ENCODE measurements around the gene NSRP1. TPM values are rescaled to one million over a fixed set of nuclear protein-coding genes. Genes with fewer than 3 reads are reported as not detected.

NSRP1 gene
- total and polyA plus RNA-seq, 7 donors, result 18.0 to 47.6 (median 30.4) TPM

GRCh38 chr17:30217746-30218245 lies 101.2 kb downstream of the NSRP1 start:
- no peak for TF ChIP-seq EP300 (IDR thresholded peaks at IDR 0.05)
- no peak for TF ChIP-seq CTCF (IDR thresholded peaks at IDR 0.05)
- TF ChIP-seq POLR2AphosphoS5 (IDR thresholded peaks at IDR 0.05), result no peak
- no peak for TF ChIP-seq POLR2A (IDR thresholded peaks at IDR 0.05)
- DNase-seq, result no peak
- Histone ChIP-seq H3K4me3 (no peak overlapping the region), H3K4me1 (no peaks in the 10 kb centered on the region), H3K27me3 (no peaks in the 10 kb centered on the region), H3K36me3 (no peaks in the 10 kb centered on the region), H3K27ac (no peak overlapping the region), H3K9me3 (no peaks in the 10 kb centered on the region)
- intact Hi-C loops (cut with DNase I), result no loop called here
- WGBS, 2 donors, result 94 to 97% methylated on average over 11 of the region's 11 CpGs

GRCh38 chr17:30218799-30219198 lies 102.2 kb downstream of the NSRP1 start:
- H3K4me3 ChIP-seq, result no peak overlapping the region
- WGBS, 2 donors, result 88 to 90% methylated on average over 9 of the region's 9 CpGs
- no peak for DNase-seq
- H3K4me1 ChIP-seq, result no peaks in the 10 kb centered on the region
- H3K9me3 ChIP-seq, result no peaks in the 10 kb centered on the region
- no peak for TF ChIP-seq POLR2AphosphoS5 (IDR thresholded peaks at IDR 0.05)
- TF ChIP-seq POLR2A (IDR thresholded peaks at IDR 0.05), result no peak
- no peak for TF ChIP-seq EP300 (IDR thresholded peaks at IDR 0.05)
- TF ChIP-seq CTCF (IDR thresholded peaks at IDR 0.05), result no peak
- H3K27me3 ChIP-seq, result no peaks in the 10 kb centered on the region
- no peak overlapping the region for H3K27ac ChIP-seq
- intact Hi-C loops (cut with DNase I), result no loop called here
- no peaks in the 10 kb centered on the region for H3K36me3 ChIP-seq

GRCh38 chr17:30219315-30219714 lies 102.7 kb downstream of the NSRP1 start:
- no peak for DNase-seq
- TF ChIP-seq POLR2A (IDR thresholded peaks at IDR 0.05) (no peak), POLR2AphosphoS5 (IDR thresholded peaks at IDR 0.05) (no peak), EP300 (IDR thresholded peaks at IDR 0.05) (no peak), CTCF (IDR thresholded peaks at IDR 0.05) (no peak)
- intact Hi-C loops (cut with DNase I), result no loop called here
- Histone ChIP-seq H3K4me1 (no peaks in the 10 kb centered on the region), H3K4me3 (no peak overlapping the region), H3K27ac (no peak overlapping the region), H3K9me3 (no peaks in the 10 kb centered on the region), H3K36me3 (no peaks in the 10 kb centered on the region), H3K27me3 (no peaks in the 10 kb centered on the region)
- 81 to 92% methylated on average over 4 of the region's 4 CpGs for WGBS, 2 donors

GRCh38 chr17:30219833-30220232 lies 103.2 kb downstream of the NSRP1 start:
- H3K9me3 ChIP-seq, result no peaks in the 10 kb centered on the region
- no peaks in the 10 kb centered on the region for H3K4me1 ChIP-seq
- no peaks in the 10 kb centered on the region for H3K27me3 ChIP-seq
- no peak overlapping the region for H3K27ac ChIP-seq
- TF ChIP-seq CTCF (IDR thresholded peaks at IDR 0.05) (no peak), EP300 (IDR thresholded peaks at IDR 0.05) (no peak), POLR2A (IDR thresholded peaks at IDR 0.05) (no peak)
- no peak for DNase-seq
- intact Hi-C loops (cut with DNase I), result no loop called here
- H3K4me3 ChIP-seq, result no peak overlapping the region
- H3K36me3 ChIP-seq, result no peaks in the 10 kb centered on the region
- 39 to 71% methylated on average over 7 of the region's 7 CpGs for WGBS, 2 donors

GRCh38 chr17:30220414-30220813 lies 103.8 kb downstream of the NSRP1 start:
- WGBS, 2 donors, result 93 to 94% methylated on average over 5 of the region's 5 CpGs

More at GRCh38 chr17:30220414-30220813, 103.8 kb downstream of the NSRP1 start:
- no peaks in the 10 kb centered on the region for H3K27me3 ChIP-seq
- TF ChIP-seq EP300 (IDR thresholded peaks at IDR 0.05) (no peak), POLR2A (IDR thresholded peaks at IDR 0.05) (no peak), POLR2AphosphoS5 (IDR thresholded peaks at IDR 0.05) (no peak), CTCF (IDR thresholded peaks at IDR 0.05) (no peak)
- H3K4me1 ChIP-seq, result no peaks in the 10 kb centered on the region
- no peaks in the 10 kb centered on the region for H3K9me3 ChIP-seq
- intact Hi-C loops (cut with DNase I), result no loop called here
- no peak overlapping the region for H3K4me3 ChIP-seq
- H3K27ac ChIP-seq, result no peak overlapping the region
- H3K36me3 ChIP-seq, result no peaks in the 10 kb centered on the region
- DNase-seq, result no peak
